Glutamatergic neuron (in vitro differentiated cells): ENCODE data around the gene EPM2A. TPM values are rescaled to one million over a fixed set of nuclear protein-coding genes. Genes with fewer than 3 reads are reported as not detected.

Experiments
- DNase-seq: peaks from one replicate; pipeline ENCODE4 v3.0.0; 2022
- H3K27ac Mint-ChIP-seq: one replicate; pipeline ENCODE4 v1.8.0; 2020; ENCODE audit warnings: mild to moderate bottlenecking, mixed read lengths, inconsistent platforms; ENCODE audit not compliant: unreplicated experiment
- H3K27me3 Mint-ChIP-seq: one replicate; pipeline ENCODE4 v1.8.0; 2020; ENCODE audit warnings: mild to moderate bottlenecking, moderate library complexity, mixed read lengths, inconsistent platforms; ENCODE audit not compliant: unreplicated experiment
- H3K36me3 Mint-ChIP-seq: one replicate; pipeline ENCODE4 v1.8.0; 2020; ENCODE audit warnings: mild to moderate bottlenecking, mixed read lengths, inconsistent platforms; ENCODE audit not compliant: unreplicated experiment
- H3K4me1 Mint-ChIP-seq: one replicate; pipeline ENCODE4 v1.8.0; 2020; ENCODE audit warnings: mild to moderate bottlenecking, low read depth, mixed read lengths, inconsistent platforms; ENCODE audit not compliant: unreplicated experiment
- H3K4me3 Mint-ChIP-seq: one replicate; pipeline ENCODE4 v1.8.0; 2020; ENCODE audit warnings: mild to moderate bottlenecking, mixed read lengths, inconsistent platforms; ENCODE audit not compliant: unreplicated experiment
- H3K9me3 Mint-ChIP-seq: one replicate; pipeline ENCODE4 v1.8.0; 2020; ENCODE audit warnings: mild to moderate bottlenecking, moderate library complexity, mixed read lengths, inconsistent platforms; ENCODE audit not compliant: unreplicated experiment
- CTCF ChIP-seq: fragments of 200-600 bp; sonication (generic); IDR thresholded peaks from one replicate; pipeline ENCODE4 v1.5.0; 2021; ENCODE audit not compliant: partially characterized antibody, unreplicated experiment
- total RNA-seq: library from RNA; stranded (reverse); fragmentation: NEBNext Ultra II Directional; extraction: Animal tissue kit (Norgen Biotek cat#: 25700); gene quantifications from one replicate; pipeline ENCODE4 v1.2.1, GENCODE V29; 2021; ENCODE audit not compliant: unreplicated experiment

The EPM2A gene
- total RNA-seq, 1 donor from 2014 or later = 15.5 TPM

GRCh38 chr6:145763742-145764141 is 28.4 kb upstream of the EPM2A start:
- TF ChIP-seq CTCF = no peak
- H3K4me3 Mint-ChIP-seq = no peak overlapping the region
- H3K27ac Mint-ChIP-seq = no peak overlapping the region
- H3K27me3 Mint-ChIP-seq = no peaks in the 10 kb centered on the region
- no peaks in the 10 kb centered on the region for H3K36me3 Mint-ChIP-seq
- no peak for DNase-seq
- no peaks in the 10 kb centered on the region for H3K9me3 Mint-ChIP-seq
- no peaks in the 10 kb centered on the region for H3K4me1 Mint-ChIP-seq

- no peak for DNase-seq
- H3K4me3 Mint-ChIP-seq = no peak overlapping the region
- H3K4me1 Mint-ChIP-seq = no peaks in the 10 kb centered on the region
- no peaks in the 10 kb centered on the region for H3K9me3 Mint-ChIP-seq
- TF ChIP-seq CTCF = no peak
- H3K27me3 Mint-ChIP-seq = no peaks in the 10 kb centered on the region
- H3K27ac Mint-ChIP-seq = no peak overlapping the region
- no peaks in the 10 kb centered on the region for H3K36me3 Mint-ChIP-seq
These were observed 26.3 kb upstream of the EPM2A start for GRCh38 chr6:145761584-145761983.

- no peak overlapping the region for H3K27ac Mint-ChIP-seq
- H3K27me3 Mint-ChIP-seq = no peaks in the 10 kb centered on the region
- no peak for DNase-seq
- H3K4me3 Mint-ChIP-seq = no peak overlapping the region
- TF ChIP-seq CTCF = no peak
- H3K36me3 Mint-ChIP-seq = no peaks in the 10 kb centered on the region
- H3K4me1 Mint-ChIP-seq = no peaks in the 10 kb centered on the region
- H3K9me3 Mint-ChIP-seq = no peaks in the 10 kb centered on the region
These were observed 22.8 kb upstream of the EPM2A start for GRCh38 chr6:145758113-145758512.

GRCh38 chr6:145756170-145756662 is 20.9 kb upstream of the EPM2A start:
- Mint-ChIP-seq H3K4me1 (no peaks in the 10 kb centered on the region), H3K27me3 (no peaks in the 10 kb centered on the region), H3K4me3 (no peak overlapping the region), H3K36me3 (no peaks in the 10 kb centered on the region), H3K9me3 (no peaks in the 10 kb centered on the region), H3K27ac (no peak overlapping the region)
- no peak for TF ChIP-seq CTCF
- DNase-seq = no peak

- Mint-ChIP-seq H3K9me3 (no peaks in the 10 kb centered on the region), H3K4me1 (no peaks in the 10 kb centered on the region), H3K27ac (no peak overlapping the region), H3K4me3 (no peak overlapping the region), H3K27me3 (no peaks in the 10 kb centered on the region), H3K36me3 (no peaks in the 10 kb centered on the region)
- DNase-seq = no peak
- TF ChIP-seq CTCF = no peak
These were observed 20.4 kb upstream of the EPM2A start for GRCh38 chr6:145755682-145756081.
